ENCODE measurements around the gene GLT8D2. TPM values are rescaled to one million over a fixed set of nuclear protein-coding genes. Genes with fewer than 3 reads are reported as not detected.
"Not testable (repeated sequence)": the region's sequence is repeated elsewhere in the genome, so short reads cannot be mapped to it uniquely, and the experiment has no call there.

Gene GLT8D2
- total RNA-seq, 3 donors from 2014 or later (not counting 1 experiment from before 2014, with no cell fraction given) = 0.19 to 0.48 (median 0.32) TPM

- H3K27ac ChIP-seq (ENCODE audit: low read length) = no peak overlapping the region
- no peak for ATAC-seq
- H3K36me3 ChIP-seq (ENCODE audit: control insufficient read depth, insufficient read depth, low read length) = no peaks in the 10 kb centered on the region
- peaks cover 2% of the 10 kb centered on the region for H3K27me3 ChIP-seq (ENCODE audit: control insufficient read depth, insufficient read depth, low read length)
- no peaks in the 10 kb centered on the region for H3K9me3 ChIP-seq (ENCODE audit: control insufficient read depth, insufficient read depth, low read length)
- DNase-seq = no peak
- Mint-ChIP-seq H3K4me3 (no peak overlapping the region), H3K36me3 (no peaks in the 10 kb centered on the region), H3K4me1 (no peaks in the 10 kb centered on the region), H3K27me3 (ENCODE audit: low read depth in 2 of 2) (peaks cover 22 to 37% of the 10 kb centered on the region in 2 donors), H3K9me3 (peaks cover 0 to 3% of the 10 kb centered on the region in 2 donors), H3K27ac (no peak overlapping the region)
- H3K4me1 ChIP-seq (ENCODE audit: control insufficient read depth, insufficient read depth, low read length) = no peaks in the 10 kb centered on the region
- intact Hi-C loops (cut with micrococcal nuclease) = no loop called here
- 83% methylated on average over 2 of the region's 3 CpGs for WGBS (ENCODE audit: insufficient coverage)
- no peak for TF ChIP-seq CTCF (IDR thresholded peaks at IDR 0.05)
- H3K4me3 ChIP-seq (ENCODE audit: low read length) = no peak overlapping the region
Measured at GRCh38 chr12:104022786-104023185, 27.2 kb downstream of the GLT8D2 start.

- H3K4me1 Mint-ChIP-seq; H3K4me1 ChIP-seq (ENCODE audit: control insufficient read depth, insufficient read depth, low read length); H3K36me3 ChIP-seq (ENCODE audit: control insufficient read depth, insufficient read depth, low read length); H3K4me3 ChIP-seq (ENCODE audit: low read length); DNase-seq; H3K9me3 Mint-ChIP-seq; H3K4me3 Mint-ChIP-seq; H3K36me3 Mint-ChIP-seq; H3K27ac ChIP-seq (ENCODE audit: low read length); intact Hi-C loops (cut with micrococcal nuclease); ATAC-seq; H3K27ac Mint-ChIP-seq; H3K27me3 ChIP-seq (ENCODE audit: control insufficient read depth, insufficient read depth, low read length); H3K9me3 ChIP-seq (ENCODE audit: control insufficient read depth, insufficient read depth, low read length): not testable (repeated sequence)
- H3K27me3 Mint-ChIP-seq (ENCODE audit: low read depth in 2 of 2) = peaks cover 22 to 27% of the 10 kb centered on the region in 2 donors
- 100% methylated on average over 1 of the region's 1 CpG for WGBS (ENCODE audit: insufficient coverage)
Measured at GRCh38 chr12:104021862-104022261, 28.1 kb downstream of the GLT8D2 start.

GRCh38 chr12:104012331-104012730 lies 37.7 kb downstream of the GLT8D2 start:
- DNase-seq (no peak), ATAC-seq (no peak)
- Histone ChIP-seq H3K27ac (ENCODE audit: low read length) (no peak overlapping the region), H3K4me3 (ENCODE audit: low read length) (no peak overlapping the region), H3K36me3 (ENCODE audit: control insufficient read depth, insufficient read depth, low read length) (no peaks in the 10 kb centered on the region), H3K27me3 (ENCODE audit: control insufficient read depth, insufficient read depth, low read length) (no peaks in the 10 kb centered on the region), H3K9me3 (ENCODE audit: control insufficient read depth, insufficient read depth, low read length) (no peaks in the 10 kb centered on the region), H3K4me1 (ENCODE audit: control insufficient read depth, insufficient read depth, low read length) (no peaks in the 10 kb centered on the region)
- no peaks in the 10 kb centered on the region for H3K36me3 Mint-ChIP-seq
- peaks cover 5 to 11% of the 10 kb centered on the region in 2 donors for H3K27me3 Mint-ChIP-seq (ENCODE audit: low read depth in 2 of 2)
- intact Hi-C loops (cut with micrococcal nuclease) = no loop called here
- no peaks in the 10 kb centered on the region for H3K9me3 Mint-ChIP-seq
- no peak for TF ChIP-seq CTCF (IDR thresholded peaks at IDR 0.05)
- WGBS (ENCODE audit: insufficient coverage) = 73% methylated on average over 4 of the region's 4 CpGs
- no peak overlapping the region for H3K27ac Mint-ChIP-seq
- H3K4me1 Mint-ChIP-seq = no peaks in the 10 kb centered on the region
- no peak overlapping the region for H3K4me3 Mint-ChIP-seq

GRCh38 chr12:104011253-104011652 lies 38.7 kb downstream of the GLT8D2 start:
- Mint-ChIP-seq H3K36me3 (no peaks in the 10 kb centered on the region), H3K4me3 (no peak overlapping the region), H3K9me3 (no peaks in the 10 kb centered on the region), H3K27me3 (ENCODE audit: low read depth in 2 of 2) (peaks cover 10 to 22% of the 10 kb centered on the region in 2 donors), H3K4me1 (no peaks in the 10 kb centered on the region), H3K27ac (no peak overlapping the region)
- H3K9me3 ChIP-seq (ENCODE audit: control insufficient read depth, insufficient read depth, low read length) = no peaks in the 10 kb centered on the region
- no peak for TF ChIP-seq CTCF (IDR thresholded peaks at IDR 0.05)
- no peak for DNase-seq
- WGBS (ENCODE audit: insufficient coverage) = 66% methylated on average over 4 of the region's 6 CpGs
- ATAC-seq = no peak
- H3K4me1 ChIP-seq (ENCODE audit: control insufficient read depth, insufficient read depth, low read length) = no peaks in the 10 kb centered on the region
- no peak overlapping the region for H3K27ac ChIP-seq (ENCODE audit: low read length)
- H3K4me3 ChIP-seq (ENCODE audit: low read length) = no peak overlapping the region
- peaks cover 2% of the 10 kb centered on the region for H3K27me3 ChIP-seq (ENCODE audit: control insufficient read depth, insufficient read depth, low read length)
- intact Hi-C loops (cut with micrococcal nuclease) = no loop called here
- H3K36me3 ChIP-seq (ENCODE audit: control insufficient read depth, insufficient read depth, low read length) = no peaks in the 10 kb centered on the region
